ENCODE data around the gene GPR26.

The GPR26 gene

GRCh38 chr10:123648595-123648994 is 17.6 kb upstream of the GPR26 start:
- no peak for FAIRE-seq

- FAIRE-seq: no peak
These were observed 16.5 kb upstream of the GPR26 start for GRCh38 chr10:123649676-123650075.

- no peak for FAIRE-seq
These were observed 14.6 kb upstream of the GPR26 start for GRCh38 chr10:123651421-123652047.

DNA sequence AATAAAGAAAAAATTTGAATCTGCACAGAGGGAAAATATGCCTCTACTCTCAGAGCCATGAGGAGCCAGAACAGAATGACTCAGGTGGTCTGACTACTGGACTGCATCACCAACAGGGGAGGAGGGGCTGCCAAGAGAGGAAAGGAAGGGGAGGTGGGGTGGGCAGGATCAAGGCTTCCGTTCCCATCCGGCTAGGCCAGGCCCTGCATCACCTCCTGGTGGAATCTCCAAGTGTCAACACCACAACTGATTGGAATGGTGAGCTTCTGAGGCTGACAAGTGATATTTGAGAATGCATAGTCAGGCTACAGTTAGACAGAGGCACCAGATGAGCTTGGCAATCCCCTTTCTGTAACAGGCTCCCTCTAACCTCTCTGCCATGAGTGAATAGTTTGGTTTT is 10.4 kb upstream of the GPR26 start:
- FAIRE-seq: no peak

DNA sequence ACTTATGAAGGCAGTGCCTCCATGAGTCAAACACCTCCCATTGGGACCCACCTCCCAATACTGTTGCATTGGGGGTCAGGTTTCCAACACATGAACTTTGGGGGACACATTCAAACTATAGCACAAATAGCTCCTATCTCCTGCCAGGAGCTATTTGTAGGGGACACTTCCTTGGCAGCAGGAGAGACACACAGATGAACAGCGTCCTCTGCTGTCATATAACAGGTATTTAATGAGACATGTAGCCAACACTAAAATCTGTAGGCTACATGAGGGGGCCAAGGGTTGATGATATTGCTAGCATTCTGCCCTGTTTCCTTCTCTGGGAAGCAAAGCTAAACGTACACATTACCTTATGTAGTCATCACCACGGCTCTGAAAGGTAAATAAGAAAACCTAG is 2.6 kb upstream of the GPR26 start:
- no peak for FAIRE-seq

DNA sequence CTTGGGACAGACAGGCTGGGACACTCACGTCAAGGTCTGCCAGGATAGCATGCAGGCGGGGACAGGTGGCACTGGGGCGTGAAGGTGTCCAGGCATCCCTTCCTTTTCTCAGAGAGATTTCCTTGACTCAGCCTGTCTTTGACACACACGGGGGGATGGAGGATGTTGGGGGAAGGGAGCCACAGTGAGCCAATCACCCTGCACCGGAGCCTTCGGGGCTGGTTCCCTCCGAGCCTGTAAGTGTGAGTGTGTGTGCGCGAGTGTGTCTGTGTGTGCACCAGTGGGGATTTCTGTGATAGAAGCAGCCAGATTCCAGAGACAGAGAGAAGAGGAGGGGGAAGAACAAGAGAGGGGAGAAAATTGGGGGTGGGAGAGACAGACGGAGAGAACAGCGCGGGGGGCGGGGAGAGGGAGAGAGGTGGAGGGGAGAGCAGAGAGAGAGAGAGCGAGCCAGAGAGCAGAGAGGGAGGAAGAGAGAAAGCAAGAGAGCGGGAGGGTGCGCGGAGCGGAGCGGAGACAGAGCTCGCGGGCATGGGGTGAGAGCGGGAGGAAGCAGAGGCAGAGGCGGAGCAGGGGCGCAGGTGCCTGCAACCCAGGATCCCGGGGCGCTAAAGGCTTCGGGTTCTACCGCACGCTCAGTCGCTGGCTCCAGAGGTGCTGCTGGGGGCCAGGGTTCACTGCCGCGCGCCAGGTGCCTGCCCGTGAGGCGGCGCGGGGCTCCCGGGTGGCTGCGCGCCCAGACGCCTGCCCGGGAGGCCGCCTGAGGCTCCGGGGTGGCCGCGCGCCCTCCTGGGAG is 466 bp upstream of the GPR26 start:
- FAIRE-seq: no peak

DNA sequence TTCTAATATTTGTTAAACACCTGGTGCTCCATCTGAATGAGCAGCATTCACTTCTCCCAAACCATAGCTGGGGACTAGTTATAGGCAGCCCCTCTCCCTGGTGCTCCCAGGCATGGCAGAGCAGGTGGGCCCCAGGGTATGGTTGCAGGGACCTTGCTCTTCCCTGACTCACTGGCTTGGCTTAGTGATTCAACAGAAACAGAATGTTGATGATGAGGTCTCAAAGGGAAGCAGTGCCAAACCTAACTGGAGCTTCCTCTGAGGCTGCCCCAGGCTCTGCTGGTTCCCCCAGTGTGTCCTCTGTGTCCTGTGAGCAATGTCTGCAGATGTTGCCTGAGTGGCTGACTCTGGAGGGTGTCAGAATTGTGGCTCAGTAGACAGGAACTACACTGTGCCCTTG is 3.7 kb downstream of the GPR26 start:
- FAIRE-seq: no peak

DNA sequence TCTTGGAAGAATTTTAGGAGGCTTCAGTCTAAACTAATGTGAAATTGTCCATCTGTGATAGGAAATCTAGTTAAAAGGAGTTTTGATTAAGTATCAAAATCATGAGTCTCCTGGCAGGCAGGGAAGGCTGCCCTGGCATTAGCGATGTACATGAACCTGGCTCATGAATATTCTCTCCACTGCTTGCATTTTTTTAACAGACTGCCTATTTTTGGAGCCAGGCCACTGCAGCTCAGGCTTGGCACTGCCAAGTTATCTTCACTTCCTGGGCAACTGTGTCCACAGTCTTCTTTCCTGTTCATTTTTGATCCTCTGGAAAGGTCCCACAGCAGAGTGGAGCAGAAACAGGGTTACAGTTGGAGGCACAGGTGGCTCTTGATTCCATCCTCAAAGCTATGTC is 7.0 kb downstream of the GPR26 start:
- FAIRE-seq: no peak

DNA sequence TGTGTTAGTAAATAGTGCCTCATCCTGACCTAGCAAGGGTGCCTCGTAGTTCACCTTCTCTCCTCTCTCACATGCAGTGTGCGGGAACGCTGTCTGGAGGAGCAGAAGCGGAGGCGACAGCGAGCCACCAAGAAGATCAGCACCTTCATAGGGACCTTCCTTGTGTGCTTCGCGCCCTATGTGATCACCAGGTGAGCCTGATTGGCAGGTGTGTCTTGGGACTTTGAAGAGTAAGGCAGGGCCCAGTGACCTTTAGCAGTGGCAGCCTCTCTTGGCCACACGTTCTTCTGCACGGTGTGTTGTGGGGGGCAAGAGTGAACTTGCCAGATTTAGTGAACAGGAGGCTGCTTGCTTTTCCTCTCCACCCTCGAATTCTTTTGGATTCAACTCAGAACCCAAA is 8.6 kb downstream of the GPR26 start:
- no peak for FAIRE-seq

- no peak for FAIRE-seq
These were observed 9.7 kb downstream of the GPR26 start for GRCh38 chr10:123675811-123676210.

DNA sequence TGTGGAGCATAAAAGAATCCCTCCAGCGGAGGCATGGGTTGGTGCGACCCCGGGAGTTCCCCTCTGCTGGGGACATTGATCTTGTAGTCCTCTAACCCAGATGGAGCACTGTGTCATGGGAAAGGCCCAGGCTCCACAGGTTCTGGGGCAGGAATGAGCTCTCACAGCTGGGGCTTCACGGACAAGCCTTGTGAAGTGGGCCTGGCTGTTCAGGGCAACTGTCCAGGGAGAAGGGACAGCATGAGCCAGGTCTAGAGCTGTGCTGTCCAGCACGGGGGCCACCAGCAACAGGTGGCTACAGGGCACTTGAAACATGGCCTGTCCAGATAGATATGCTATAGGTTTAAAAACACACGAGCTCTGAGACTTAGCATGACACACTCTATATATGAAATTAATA is 11.4 kb downstream of the GPR26 start:
- no peak for FAIRE-seq

- FAIRE-seq: no peak
These were observed 12.2 kb downstream of the GPR26 start for GRCh38 chr10:123678376-123678775.

GRCh38 chr10:123681285-123681684 is 15.1 kb downstream of the GPR26 start:
- FAIRE-seq: no peak

- FAIRE-seq: no peak
These were observed 16.3 kb downstream of the GPR26 start for GRCh38 chr10:123682477-123682876.

- no peak for FAIRE-seq
These were observed 17.3 kb downstream of the GPR26 start for GRCh38 chr10:123683459-123683858.

- no peak for FAIRE-seq
These were observed 17.7 kb downstream of the GPR26 start for GRCh38 chr10:123683865-123684264.

GRCh38 chr10:123685260-123685659 is 19.1 kb downstream of the GPR26 start:
- no peak for FAIRE-seq

DNA sequence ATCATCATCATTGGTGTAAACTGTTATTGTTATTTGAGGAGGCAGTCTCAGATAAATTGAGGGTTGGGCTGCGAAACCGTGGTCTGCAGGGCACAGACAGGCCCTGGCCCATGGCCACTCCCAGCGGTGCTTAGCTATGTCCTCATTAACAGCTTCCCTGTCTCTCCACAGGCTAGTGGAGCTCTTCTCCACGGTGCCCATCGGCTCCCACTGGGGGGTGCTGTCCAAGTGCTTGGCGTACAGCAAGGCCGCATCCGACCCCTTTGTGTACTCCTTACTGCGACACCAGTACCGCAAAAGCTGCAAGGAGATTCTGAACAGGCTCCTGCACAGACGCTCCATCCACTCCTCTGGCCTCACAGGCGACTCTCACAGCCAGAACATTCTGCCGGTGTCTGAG is 21.6 kb downstream of the GPR26 start:
- no peak for FAIRE-seq

- FAIRE-seq: no peak
These were observed 23.7 kb downstream of the GPR26 start for GRCh38 chr10:123689880-123690279.

DNA sequence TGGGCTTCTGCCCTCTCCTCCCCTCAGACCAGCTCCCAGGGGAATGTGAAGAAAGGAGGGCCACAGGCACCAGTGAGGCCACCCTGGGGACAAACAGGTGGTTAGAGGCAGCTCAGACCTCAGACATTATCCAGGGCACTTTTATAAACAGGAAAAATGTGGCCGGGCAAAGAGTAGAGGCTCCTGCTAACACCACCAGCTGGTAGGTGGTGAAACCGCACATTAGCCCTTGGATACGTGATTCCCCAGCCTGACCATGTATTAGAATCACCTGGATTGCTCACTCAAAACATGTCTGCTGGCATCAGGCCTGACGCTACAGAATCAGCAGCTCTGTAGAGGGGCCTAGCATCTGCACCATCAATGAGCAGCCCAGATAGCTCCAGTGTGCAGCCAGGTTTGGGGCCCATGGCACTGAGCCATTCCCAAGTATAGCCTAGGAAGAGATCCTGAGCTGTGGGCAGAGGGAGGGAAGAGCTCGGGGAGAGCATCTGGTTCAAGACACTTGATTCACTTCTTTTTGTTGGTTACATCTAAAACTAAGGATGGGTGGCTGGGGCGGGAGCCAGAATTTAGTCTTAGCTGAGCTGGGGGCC is 37.1 kb downstream of the GPR26 start:
- FAIRE-seq: no peak

GRCh38 chr10:123704076-123704475 is 37.9 kb downstream of the GPR26 start:
- no peak for FAIRE-seq

GRCh38 chr10:123704812-123705211 is 38.7 kb downstream of the GPR26 start:
- no peak for FAIRE-seq

DNA sequence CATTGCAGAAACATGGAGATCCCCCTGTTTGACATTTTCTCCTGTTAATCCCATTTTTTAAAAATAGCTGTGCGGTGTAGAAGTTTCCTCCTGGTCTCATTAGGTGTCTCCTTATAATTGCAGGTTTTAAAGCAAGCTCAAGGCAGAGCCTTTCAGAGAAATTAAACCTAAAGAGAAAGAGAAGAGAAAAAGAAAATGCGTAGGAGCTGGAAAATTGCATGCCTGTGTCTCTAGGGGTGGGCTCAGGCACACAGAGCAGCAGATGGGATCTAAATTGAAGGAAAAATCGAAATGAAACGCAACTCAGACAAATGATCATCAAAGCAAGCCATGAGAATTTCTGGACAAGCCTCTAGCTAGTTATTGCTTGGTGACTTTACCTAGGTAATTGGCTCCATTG is 40.1 kb downstream of the GPR26 start:
- no peak for FAIRE-seq

DNA sequence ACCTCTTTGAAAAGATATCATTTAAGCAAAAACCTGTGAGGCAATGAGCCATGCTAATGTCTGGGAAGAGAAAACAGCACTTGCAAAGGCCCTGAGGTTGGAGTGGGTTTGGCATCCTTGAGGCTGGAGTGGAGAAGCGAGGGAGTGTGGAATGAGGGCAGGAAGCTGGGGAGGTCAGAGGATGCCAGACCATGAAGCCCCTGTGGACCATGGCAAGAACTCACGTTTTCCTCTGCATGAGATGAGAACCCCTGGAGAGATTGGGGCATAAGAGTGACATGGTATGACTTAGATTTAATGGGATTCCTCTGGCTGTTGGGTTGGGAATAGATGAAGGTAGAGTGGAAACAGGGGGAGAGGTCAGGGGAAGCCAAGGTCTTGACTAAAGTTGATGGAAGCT is 49.4 kb downstream of the GPR26 start:
- no peak for FAIRE-seq
